CD4-positive, alpha-beta T cell (primary cell): Measurements from ENCODE around the gene BOD1. TPM values are rescaled to one million over a fixed set of nuclear protein-coding genes. Genes with fewer than 3 reads are reported as not detected.
"Not testable (repeated sequence)": the region's sequence is repeated elsewhere in the genome, so short reads cannot be mapped to it uniquely, and the experiment has no call there.

Experiments used
- ATAC-seq: fragments of 200-7000 bp; cut with Tn5 transposase; one replicate; pipeline ENCODE4 v1.10.0; 2022; ENCODE audit warnings: mild to moderate bottlenecking; ENCODE audit not compliant: poor library complexity
- CTCF ChIA-PET: fragments of 350-600 bp; sonication (Branson Sonifier 250); formaldehyde crosslinking; loops from one replicate; lab custom pipeline; 2021; ENCODE audit warnings: antibody characterized with exemption, inconsistent platforms; lab: Charles Lee
- POLR2A ChIA-PET: fragments of 350-600 bp; sonication (Branson Sonifier 250); formaldehyde crosslinking; loops from one replicate; lab custom pipeline; 2021; ENCODE audit warnings: antibody characterized with exemption, inconsistent platforms; lab: Charles Lee
- DNase-seq, 14 experiments: peaks; one replicate each; pipeline ENCODE4 v3.0.0-alpha.2; 2013 to 2020; ENCODE audit warnings: mixed read lengths in 2 of 14
- H3K27ac ChIP-seq, 2 donors: one replicate each; pipeline versions ENCODE4 v1.5.1 to v1.7.0; 2013; ENCODE audit warnings: low read length in 2 of 2, low read depth in 1 of 2, mild to moderate bottlenecking in 1 of 2
- H3K27me3 ChIP-seq, 2 experiments: 1 replicate in 1 of 2; 2 replicates in 1 of 2; pipeline versions ENCODE4 v1.6.1 to v1.7.0; 2013; ENCODE audit warnings: low read length in 2 of 2, control low read depth in 1 of 2, mild to moderate bottlenecking in 1 of 2, moderate library complexity in 1 of 2; ENCODE audit not compliant: insufficient read depth in 2 of 2, control insufficient read depth in 1 of 2
- H3K36me3 ChIP-seq: one replicate; pipeline ENCODE4 v1.6.1; 2013; ENCODE audit warnings: low read length, control low read depth; ENCODE audit not compliant: insufficient read depth
- H3K4me1 ChIP-seq: one replicate; pipeline ENCODE4 v1.6.1; 2013; ENCODE audit warnings: low read length, control low read depth; ENCODE audit not compliant: insufficient read depth
- H3K4me3 ChIP-seq: one replicate; pipeline ENCODE4 v1.5.1; 2013; ENCODE audit warnings: mild to moderate bottlenecking, low read length, moderate library complexity
- H3K9me3 ChIP-seq, 2 experiments: 1 replicate in 1 of 2; 2 replicates in 1 of 2; pipeline versions ENCODE4 v1.6.1 to v1.7.0; 2013; ENCODE audit warnings: low read length in 2 of 2, mild to moderate bottlenecking in 2 of 2, control low read depth in 1 of 2, moderate library complexity in 1 of 2; ENCODE audit not compliant: control insufficient read depth in 1 of 2, insufficient read depth in 1 of 2
- H3K27ac Mint-ChIP-seq: one replicate; pipeline ENCODE4 v1.8.0; 2020; ENCODE audit warnings: mixed read lengths
- H3K27me3 Mint-ChIP-seq: one replicate; pipeline ENCODE4 v1.8.0; 2021; ENCODE audit warnings: mixed read lengths
- H3K36me3 Mint-ChIP-seq: one replicate; pipeline ENCODE4 v1.8.0; 2021; ENCODE audit warnings: low read depth, mixed read lengths
- H3K4me1 Mint-ChIP-seq: one replicate; pipeline ENCODE4 v1.8.0; 2021; ENCODE audit warnings: low read depth, mixed read lengths
- H3K4me3 Mint-ChIP-seq: one replicate; pipeline ENCODE4 v1.8.0; 2020; ENCODE audit warnings: mild to moderate bottlenecking, mixed read lengths
- H3K9me3 Mint-ChIP-seq: one replicate; pipeline ENCODE4 v1.8.0; 2020; ENCODE audit warnings: mixed read lengths
- intact Hi-C, 2 experiments: fragments of 100-400 bp; cut with DNase I in 1 of 2; cut with micrococcal nuclease in 1 of 2; formaldehyde crosslinking; loops; one replicate each; pipeline versions ENCODE4 v1.15.1 to v1.9.0; 2023 to 2025; cut with DNase I, micrococcal nuclease
- total RNA-seq, 174 experiments: library from RNA in 2 of 174; stranded (reverse) in 2 of 174; gene quantifications; one replicate each; pipeline ENCODE4 v1.2.3 and lab custom pipeline; 2021 to 2026
- TF ChIP-seq, protein P1 (sequence below): fragments of 200-600 bp; IDR thresholded peaks from one replicate; pipeline ENCODE4 v1.8.0; 2022; ENCODE audit warnings: antibody characterized with exemption, mild to moderate bottlenecking

The BOD1 gene
- total RNA-seq, 2 experiments from 2014 or later = 20.6 to 20.9 TPM

DNA sequence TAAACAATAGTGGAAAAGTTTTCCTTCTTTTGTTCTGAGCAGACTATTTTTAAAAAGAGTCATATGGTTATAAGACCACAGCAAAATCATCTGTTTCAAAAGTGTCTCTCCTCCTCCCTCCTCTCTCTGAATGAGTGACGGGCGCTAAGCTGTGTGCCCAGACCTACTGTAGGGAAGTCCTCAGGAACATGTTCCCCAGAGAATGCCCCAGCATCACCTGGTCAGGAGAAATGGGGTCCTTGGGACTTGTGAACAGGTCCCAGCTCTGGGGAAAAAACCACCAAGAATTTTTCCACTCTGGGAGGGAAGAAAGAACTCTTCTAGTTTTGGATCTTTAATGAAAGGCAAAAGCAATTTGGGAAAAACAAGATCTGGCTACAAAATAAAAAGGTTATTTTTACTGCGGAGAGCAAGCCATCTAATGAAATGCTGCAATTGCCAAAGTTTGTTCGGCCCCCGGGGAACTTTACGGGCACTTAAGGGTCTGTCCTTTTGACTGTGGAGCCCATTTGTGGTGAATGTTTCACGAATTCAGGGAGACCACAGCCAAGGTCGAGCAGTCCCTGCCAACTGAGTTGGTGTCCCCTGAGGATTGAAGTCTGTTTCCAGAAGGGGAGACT is 25.9 kb downstream of the BOD1 start:
- no peak for ATAC-seq
- Histone ChIP-seq H3K4me3 (no peak overlapping the region), H3K36me3 (no peaks in the 10 kb centered on the region), H3K4me1 (no peaks in the 10 kb centered on the region), H3K9me3 (peaks cover 53 to 56% of the 10 kb centered on the region in 2 experiments), H3K27ac (no peak overlapping the region), H3K27me3 (peaks cover 0 to 2% of the 10 kb centered on the region in 2 experiments)
- Mint-ChIP-seq H3K4me3 (no peak overlapping the region), H3K36me3 (peaks cover 71% of the 10 kb centered on the region), H3K27ac (no peak overlapping the region), H3K4me1 (no peaks in the 10 kb centered on the region), H3K27me3 (no peaks in the 10 kb centered on the region), H3K9me3 (peaks cover 32% of the 10 kb centered on the region)
- TF ChIP-seq, protein P1, sequence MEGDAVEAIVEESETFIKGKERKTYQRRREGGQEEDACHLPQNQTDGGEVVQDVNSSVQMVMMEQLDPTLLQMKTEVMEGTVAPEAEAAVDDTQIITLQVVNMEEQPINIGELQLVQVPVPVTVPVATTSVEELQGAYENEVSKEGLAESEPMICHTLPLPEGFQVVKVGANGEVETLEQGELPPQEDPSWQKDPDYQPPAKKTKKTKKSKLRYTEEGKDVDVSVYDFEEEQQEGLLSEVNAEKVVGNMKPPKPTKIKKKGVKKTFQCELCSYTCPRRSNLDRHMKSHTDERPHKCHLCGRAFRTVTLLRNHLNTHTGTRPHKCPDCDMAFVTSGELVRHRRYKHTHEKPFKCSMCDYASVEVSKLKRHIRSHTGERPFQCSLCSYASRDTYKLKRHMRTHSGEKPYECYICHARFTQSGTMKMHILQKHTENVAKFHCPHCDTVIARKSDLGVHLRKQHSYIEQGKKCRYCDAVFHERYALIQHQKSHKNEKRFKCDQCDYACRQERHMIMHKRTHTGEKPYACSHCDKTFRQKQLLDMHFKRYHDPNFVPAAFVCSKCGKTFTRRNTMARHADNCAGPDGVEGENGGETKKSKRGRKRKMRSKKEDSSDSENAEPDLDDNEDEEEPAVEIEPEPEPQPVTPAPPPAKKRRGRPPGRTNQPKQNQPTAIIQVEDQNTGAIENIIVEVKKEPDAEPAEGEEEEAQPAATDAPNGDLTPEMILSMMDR = no peak
- intact Hi-C loops = no loop called here
- ChIA-PET CTCF (interaction anchor here (1.0 kb wide), 1 partner anchor 18 kb away, joined by 4 read pairs; no protein-coding TSS in a partner anchor), POLR2A (no interaction called here)
- no peak for DNase-seq

DNA sequence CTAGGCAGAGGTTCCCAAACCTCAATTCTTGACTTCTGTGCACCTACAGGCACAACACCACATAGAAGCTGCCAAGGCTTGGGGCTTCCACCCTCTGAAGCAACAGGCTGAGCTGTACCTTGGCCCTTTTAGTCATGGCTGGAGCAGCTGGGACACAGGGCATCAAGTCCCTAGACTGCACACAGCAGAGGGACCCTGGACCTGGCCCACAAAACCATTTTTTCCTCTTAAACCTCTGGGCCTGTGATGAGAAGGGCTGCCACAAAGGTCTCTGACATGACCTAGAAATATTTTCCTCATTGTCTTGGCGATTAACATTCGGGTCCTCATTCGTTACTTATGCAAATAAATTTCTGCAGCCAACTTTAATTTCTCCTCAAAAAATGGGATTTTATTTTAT is 30.3 kb downstream of the BOD1 start:
- Mint-ChIP-seq H3K36me3 (peaks cover 51% of the 10 kb centered on the region), H3K9me3 (peaks cover 21% of the 10 kb centered on the region)
- H3K27ac ChIP-seq, H3K27me3 Mint-ChIP-seq, H3K27ac Mint-ChIP-seq, CTCF ChIA-PET, H3K4me1 ChIP-seq, DNase-seq, ATAC-seq, H3K4me1 Mint-ChIP-seq, H3K4me3 Mint-ChIP-seq, H3K27me3 ChIP-seq, intact Hi-C loops, H3K36me3 ChIP-seq, POLR2A ChIA-PET, H3K4me3 ChIP-seq: not testable (repeated sequence)
- peaks cover 31 to 33% of the 10 kb centered on the region in 2 experiments for H3K9me3 ChIP-seq

DNA sequence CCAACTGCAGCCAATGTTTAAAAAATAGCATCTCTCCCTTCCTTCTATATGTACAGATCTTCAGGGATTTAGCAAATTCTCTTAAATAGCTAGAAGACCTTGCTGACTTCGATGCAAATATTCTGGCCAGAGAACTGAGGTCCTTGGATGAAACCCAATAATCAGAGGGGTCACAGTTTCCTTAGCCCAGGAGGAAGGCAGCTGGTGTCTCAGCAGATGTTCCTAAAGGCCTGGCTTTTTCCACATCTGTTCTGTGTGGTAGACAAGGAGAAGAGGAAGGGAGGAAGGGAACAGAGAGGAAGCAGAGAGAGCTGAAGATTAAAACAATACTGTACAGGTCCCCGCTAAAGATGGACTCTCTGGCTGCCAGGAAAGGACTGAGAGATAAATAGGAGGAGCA is 33.1 kb downstream of the BOD1 start:
- no peak overlapping the region for H3K4me3 ChIP-seq
- Mint-ChIP-seq H3K27ac (no peak overlapping the region), H3K27me3 (peaks cover 4% of the 10 kb centered on the region), H3K4me1 (no peaks in the 10 kb centered on the region), H3K4me3 (no peak overlapping the region), H3K36me3 (peaks cover 26% of the 10 kb centered on the region), H3K9me3 (peaks cover 16% of the 10 kb centered on the region)
- DNase-seq = no peak
- CTCF ChIA-PET = no interaction called here
- no peak overlapping the region for H3K27ac ChIP-seq
- H3K4me1 ChIP-seq = no peaks in the 10 kb centered on the region
- H3K36me3 ChIP-seq = no peaks in the 10 kb centered on the region
- no peak for ATAC-seq
- H3K9me3 ChIP-seq = peaks cover 31 to 32% of the 10 kb centered on the region in 2 experiments
- intact Hi-C loops = no loop called here
- H3K27me3 ChIP-seq = no peaks in the 10 kb centered on the region
- POLR2A ChIA-PET = no interaction called here
- TF ChIP-seq, protein P1 = no peak
